ENCODE data around the gene RABL3. TPM values are rescaled to one million over a fixed set of nuclear protein-coding genes. Genes with fewer than 3 reads are reported as not detected.

RABL3 gene
- total and polyA plus RNA-seq, 2 of the 4 experiments (the other 2 are of a cell fraction): 5.3 to 17.0 TPM

DNA sequence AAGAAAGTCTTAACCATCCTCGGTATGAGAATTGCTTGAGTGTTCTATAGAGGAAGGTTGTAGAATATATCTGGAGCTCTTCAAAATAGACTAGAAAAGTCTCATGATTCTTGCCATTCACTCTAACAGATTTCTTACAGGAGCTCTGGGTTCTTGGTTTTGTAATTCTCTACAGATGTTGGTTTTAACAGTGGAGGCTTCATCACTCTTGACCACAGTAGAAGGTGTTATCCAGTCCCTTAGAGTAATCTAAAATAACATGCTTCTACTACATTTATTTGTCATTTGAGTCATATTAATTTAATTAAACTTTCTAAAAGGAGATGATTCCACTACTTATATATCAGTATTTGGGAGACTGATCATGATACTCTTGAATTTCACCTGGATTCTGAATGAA is 9.9 kb upstream of the RABL3 start:
- H3K18ac ChIP-seq (ENCODE audit: low read depth, low read length): no peak overlapping the region
- H3K23ac ChIP-seq (ENCODE audit: low read depth, low read length): no peak overlapping the region
- TF ChIP-seq, protein P1, sequence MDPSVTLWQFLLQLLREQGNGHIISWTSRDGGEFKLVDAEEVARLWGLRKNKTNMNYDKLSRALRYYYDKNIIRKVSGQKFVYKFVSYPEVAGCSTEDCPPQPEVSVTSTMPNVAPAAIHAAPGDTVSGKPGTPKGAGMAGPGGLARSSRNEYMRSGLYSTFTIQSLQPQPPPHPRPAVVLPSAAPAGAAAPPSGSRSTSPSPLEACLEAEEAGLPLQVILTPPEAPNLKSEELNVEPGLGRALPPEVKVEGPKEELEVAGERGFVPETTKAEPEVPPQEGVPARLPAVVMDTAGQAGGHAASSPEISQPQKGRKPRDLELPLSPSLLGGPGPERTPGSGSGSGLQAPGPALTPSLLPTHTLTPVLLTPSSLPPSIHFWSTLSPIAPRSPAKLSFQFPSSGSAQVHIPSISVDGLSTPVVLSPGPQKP (IDR thresholded peaks at IDR 0.05; ENCODE audit: borderline replicate concordance, low read depth, low read length): no peak
- TF ChIP-seq FOS (IDR thresholded peaks at IDR 0.05; ENCODE audit: low read depth, low read length) (no peak), POLR2A (IDR thresholded peaks at IDR 0.05; ENCODE audit: low read depth, low read length) (no peak), MXI1 (IDR thresholded peaks at IDR 0.05; ENCODE audit: borderline replicate concordance, low read depth, low read length) (no peak), CHD1 (IDR thresholded peaks at IDR 0.05; ENCODE audit: low read depth, low read length) (no peak), MAFK (IDR thresholded peaks at IDR 0.05; ENCODE audit: low read depth, low read length) (no peak), SMC3 (IDR thresholded peaks at IDR 0.05; ENCODE audit: low read depth, low read length) (no peak), RAD21 (IDR thresholded peaks at IDR 0.05; ENCODE audit: low read length) (no peak), NFE2L2 (IDR thresholded peaks at IDR 0.05; ENCODE audit: low read depth, low read length) (no peak), RCOR1 (IDR thresholded peaks at IDR 0.05; ENCODE audit: insufficient replicate concordance, low read length) (no peak), BHLHE40 (IDR thresholded peaks at IDR 0.05; ENCODE audit: low read depth, low read length) (no peak), RFX5 (IDR thresholded peaks at IDR 0.05; ENCODE audit: low read depth, low read length) (no peak), CEBPB (IDR thresholded peaks at IDR 0.05; ENCODE audit: low read depth, low read length) (no peak), MAZ (IDR thresholded peaks at IDR 0.05; ENCODE audit: borderline replicate concordance, low read depth, low read length) (no peak), USF2 (IDR thresholded peaks at IDR 0.05; ENCODE audit: low read depth, low read length) (no peak)
- TF ChIP-seq, protein P2, sequence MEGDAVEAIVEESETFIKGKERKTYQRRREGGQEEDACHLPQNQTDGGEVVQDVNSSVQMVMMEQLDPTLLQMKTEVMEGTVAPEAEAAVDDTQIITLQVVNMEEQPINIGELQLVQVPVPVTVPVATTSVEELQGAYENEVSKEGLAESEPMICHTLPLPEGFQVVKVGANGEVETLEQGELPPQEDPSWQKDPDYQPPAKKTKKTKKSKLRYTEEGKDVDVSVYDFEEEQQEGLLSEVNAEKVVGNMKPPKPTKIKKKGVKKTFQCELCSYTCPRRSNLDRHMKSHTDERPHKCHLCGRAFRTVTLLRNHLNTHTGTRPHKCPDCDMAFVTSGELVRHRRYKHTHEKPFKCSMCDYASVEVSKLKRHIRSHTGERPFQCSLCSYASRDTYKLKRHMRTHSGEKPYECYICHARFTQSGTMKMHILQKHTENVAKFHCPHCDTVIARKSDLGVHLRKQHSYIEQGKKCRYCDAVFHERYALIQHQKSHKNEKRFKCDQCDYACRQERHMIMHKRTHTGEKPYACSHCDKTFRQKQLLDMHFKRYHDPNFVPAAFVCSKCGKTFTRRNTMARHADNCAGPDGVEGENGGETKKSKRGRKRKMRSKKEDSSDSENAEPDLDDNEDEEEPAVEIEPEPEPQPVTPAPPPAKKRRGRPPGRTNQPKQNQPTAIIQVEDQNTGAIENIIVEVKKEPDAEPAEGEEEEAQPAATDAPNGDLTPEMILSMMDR (conservative IDR thresholded peaks at IDR 0.05; ENCODE audit: low read depth, low read length): no peak
- no peak overlapping the region for H2AK9ac ChIP-seq (replicated peaks; ENCODE audit: low read depth, low read length, poor library complexity)
- no peaks in the 10 kb centered on the region for H3K9me3 ChIP-seq (ENCODE audit: control insufficient read depth, insufficient read depth, low read length)
- ChIA-PET POLR2A (ENCODE audit: unreplicated experiment) (no interaction called here), CTCF (no interaction called here)
- no peak overlapping the region for H2BK5ac ChIP-seq (ENCODE audit: low read depth, low read length, poor library complexity, severe bottlenecking)
- no peak overlapping the region for H3K9ac ChIP-seq (ENCODE audit: low read depth, low read length)
- H2BK120ac ChIP-seq (ENCODE audit: low read depth, low read length): no peak overlapping the region
- H4K20me1 ChIP-seq (ENCODE audit: insufficient read depth, low read length): no peaks in the 10 kb centered on the region
- DNase-seq (no peak), ATAC-seq (ENCODE audit: low read depth) (no peak)
- H3K14ac ChIP-seq (replicated peaks; ENCODE audit: low read depth, low read length): no peak overlapping the region
- no TSS peak for BruUV-seq (replicated peaks)
- H3K4me1 ChIP-seq (ENCODE audit: control insufficient read depth, insufficient read depth, low read length): no peaks in the 10 kb centered on the region; the same call in 1 of the 2 replicates
- no peak overlapping the region for H3K4ac ChIP-seq (ENCODE audit: low read depth, low read length)
- peaks cover 16 to 17% of the 10 kb centered on the region in 2 experiments for H3K79me1 ChIP-seq (ENCODE audit: low read depth in 1 of 2, low read length in 2 of 2)
- no peaks in the 10 kb centered on the region for H3K9me1 ChIP-seq (ENCODE audit: insufficient read depth, low read length)
- no peak overlapping the region for H4K91ac ChIP-seq (ENCODE audit: insufficient read depth, low read depth, low read length)
- peaks cover 7% of the 10 kb centered on the region for H3K36me3 ChIP-seq (ENCODE audit: control insufficient read depth, insufficient read depth, low read length)
- no peak overlapping the region for H3K4me2 ChIP-seq (ENCODE audit: low read depth, low read length)
- in situ Hi-C loops (cut with MboI; ENCODE audit: low sequenced_read_pairs): no loop called here
- no peak overlapping the region for H3K27ac ChIP-seq (ENCODE audit: insufficient read depth, low read length)
- H4K8ac ChIP-seq (ENCODE audit: low read depth in 2 of 2, low read length in 2 of 2): no peak overlapping the region
- H2BK15ac ChIP-seq (ENCODE audit: low read depth, low read length): no peak overlapping the region
- no peak overlapping the region for H2BK20ac ChIP-seq (ENCODE audit: low read depth, low read length)
- intact Hi-C loops (cut with micrococcal nuclease): no loop called here
- H3K4me3 ChIP-seq (ENCODE audit: insufficient read depth, low read depth, low read length): no peak overlapping the region
- H2AK5ac ChIP-seq (ENCODE audit: low read depth, low read length): no peak overlapping the region
- H4K5ac ChIP-seq (ENCODE audit: low read depth, low read length): no peak overlapping the region
- H2AFZ ChIP-seq (replicated peaks; ENCODE audit: low read length, poor library complexity): no peak overlapping the region
- no peak overlapping the region for H3K56ac ChIP-seq (ENCODE audit: extremely low read depth, insufficient read depth, low read length)
- WGBS, 2 experiments (ENCODE audit: extremely low coverage in 2 of 2, insufficient read length in 1 of 2): no CpG with 5 or more reads among the region's 1 CpG
- dilution Hi-C loops (cut with HindIII; ENCODE audit: low sequenced_read_pairs, unreplicated experiment): no loop called here
- H3K27me3 ChIP-seq (ENCODE audit: control insufficient read depth, insufficient read depth, low read length): no peaks in the 10 kb centered on the region
